CD4-positive, alpha-beta memory T cell (primary cell): ENCODE data around the gene UIMC1. TPM values are rescaled to one million over a fixed set of nuclear protein-coding genes. Genes with fewer than 3 reads are reported as not detected.

Experiments
- CTCF ChIA-PET: fragments of 350-600 bp; sonication (Branson Sonifier 250); formaldehyde crosslinking; loops from one replicate; lab custom pipeline; 2021; ENCODE audit warnings: inconsistent platforms; ENCODE audit not compliant: partially characterized antibody; lab: Charles Lee
- POLR2A ChIA-PET: fragments of 350-600 bp; sonication (Branson Sonifier 250); formaldehyde crosslinking; loops from one replicate; lab custom pipeline; 2021; ENCODE audit not compliant: partially characterized antibody; lab: Charles Lee
- DNase-seq, 5 donors: peaks; one replicate each; pipeline versions ENCODE4 v3.0.0 to v3.0.0-alpha.2; 2020 to 2022; ENCODE audit warnings: mixed read lengths in 1 of 5
- H3K27ac ChIP-seq: one replicate; pipeline ENCODE4 v1.7.0; 2013; ENCODE audit warnings: low read depth, low read length
- H3K27me3 ChIP-seq: 2 replicates; pipeline ENCODE4 v1.7.0; 2013; ENCODE audit warnings: mild to moderate bottlenecking, low read length, moderate library complexity; ENCODE audit not compliant: insufficient read depth
- H3K36me3 ChIP-seq: 2 replicates; pipeline ENCODE4 v1.7.0; 2013; ENCODE audit warnings: mild to moderate bottlenecking, low read length, moderate library complexity; ENCODE audit not compliant: insufficient read depth
- H3K4me1 ChIP-seq: 2 replicates; pipeline ENCODE4 v1.7.0; 2013; ENCODE audit warnings: mild to moderate bottlenecking, low read length, moderate library complexity; ENCODE audit not compliant: insufficient read depth
- H3K4me3 ChIP-seq, 2 donors: one replicate each; pipeline ENCODE4 v1.7.0; 2013; ENCODE audit warnings: low read length in 2 of 2, mild to moderate bottlenecking in 1 of 2
- H3K9me3 ChIP-seq, 2 donors: one replicate each; pipeline ENCODE4 v1.7.0; 2013; ENCODE audit warnings: low read length in 2 of 2, control low read depth in 1 of 2; ENCODE audit not compliant: control insufficient read depth in 1 of 2
- H3K27ac Mint-ChIP-seq, 7 donors: one replicate each; pipeline ENCODE4 v1.8.0; 2020 to 2021; ENCODE audit warnings: mixed read lengths in 7 of 7, mild to moderate bottlenecking in 6 of 7, inconsistent platforms in 3 of 7, moderate library complexity in 3 of 7
- H3K27me3 Mint-ChIP-seq, 2 donors: one replicate each; pipeline ENCODE4 v1.8.0; 2020 to 2021; ENCODE audit warnings: mixed read lengths in 2 of 2
- H3K36me3 Mint-ChIP-seq, 2 donors: one replicate each; pipeline ENCODE4 v1.8.0; 2020 to 2021; ENCODE audit warnings: mixed read lengths in 2 of 2, inconsistent platforms in 1 of 2, mild to moderate bottlenecking in 1 of 2
- H3K4me1 Mint-ChIP-seq, 4 donors: one replicate each; pipeline ENCODE4 v1.8.0; 2020 to 2021; ENCODE audit warnings: mixed read lengths in 4 of 4, mild to moderate bottlenecking in 1 of 4
- H3K4me3 Mint-ChIP-seq, 8 donors: one replicate each; pipeline ENCODE4 v1.8.0; 2020 to 2021; ENCODE audit warnings: mixed read lengths in 8 of 8, mild to moderate bottlenecking in 7 of 8, moderate library complexity in 6 of 8, inconsistent platforms in 3 of 8
- H3K9me3 Mint-ChIP-seq, 8 donors: one replicate each; pipeline ENCODE4 v1.8.0; 2020 to 2021; ENCODE audit warnings: mixed read lengths in 8 of 8, mild to moderate bottlenecking in 5 of 8, inconsistent platforms in 3 of 8, moderate library complexity in 1 of 8
- intact Hi-C: fragments of 100-400 bp; cut with micrococcal nuclease; formaldehyde crosslinking; loops from one replicate; pipeline ENCODE4 v1.15.1; 2023
- polyA plus RNA-seq, 2 donors: library from polyadenylated mRNA; unstranded; fragments of 300-500 nt; fragmentation: Illumina TruSeq; gene quantifications; one replicate each; pipeline ENCODE4 v1.2.3, GENCODE V29; 2021
- total RNA-seq, 2 experiments: library from RNA; stranded (reverse); gene quantifications; one replicate each; pipeline ENCODE4 v1.2.3, GENCODE V29; 2021

Gene UIMC1
- total and polyA plus RNA-seq, 4 experiments from 2014 or later: 16.7 to 61.7 (median 41.2) TPM

DNA sequence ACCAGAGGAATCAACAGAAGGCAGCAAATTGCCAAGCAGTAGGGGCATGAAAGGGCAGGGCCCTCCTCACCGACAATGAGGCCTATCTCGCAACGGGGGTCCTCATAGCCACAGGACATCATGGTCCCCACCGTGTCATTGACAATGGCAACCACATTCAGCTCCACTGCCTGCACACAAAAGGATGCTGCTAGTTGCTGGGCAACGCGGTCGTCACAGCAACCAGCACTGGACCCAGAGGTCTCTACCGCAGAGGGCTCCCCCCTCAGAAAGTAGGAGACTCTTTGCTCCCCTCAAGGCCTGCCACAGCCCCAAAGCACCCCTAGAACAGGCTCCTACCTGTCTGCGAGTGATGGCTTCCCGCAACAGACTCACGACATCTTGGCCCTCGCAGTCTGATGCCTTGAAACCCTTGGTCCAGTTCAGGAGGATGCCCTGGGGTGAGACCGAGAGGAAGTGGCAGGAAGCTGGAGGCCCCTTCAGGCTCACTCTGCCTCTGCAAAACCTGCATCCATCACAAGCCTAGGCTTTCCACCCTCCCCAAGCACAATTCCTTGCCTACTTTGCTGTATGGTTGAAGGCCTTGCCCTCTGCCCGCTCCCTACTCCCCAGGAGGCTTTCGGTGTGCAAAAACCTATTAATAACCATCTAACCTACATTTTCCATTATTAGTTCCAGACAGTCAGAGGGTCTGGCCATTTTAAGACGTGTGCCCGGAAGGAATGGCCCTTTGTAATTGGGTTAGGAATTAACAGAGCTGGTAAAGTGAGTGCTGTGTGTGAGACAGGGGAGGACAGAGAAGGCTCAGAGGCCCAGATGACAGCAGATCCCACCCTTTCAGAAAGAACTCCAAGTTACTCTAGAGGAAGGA is 122.6 kb downstream of the UIMC1 start:
- ChIA-PET CTCF (no interaction called here), POLR2A (no interaction called here)
- no peak for DNase-seq
- peaks cover 0 to 13% of the 10 kb centered on the region in 2 donors for H3K27me3 Mint-ChIP-seq
- intact Hi-C loops: no loop called here
- no peaks in the 10 kb centered on the region for H3K36me3 Mint-ChIP-seq
- peaks cover 0 to 5% (median 2%) of the 10 kb centered on the region in 4 donors for H3K4me1 Mint-ChIP-seq
- H3K9me3 Mint-ChIP-seq: no peaks in the 10 kb centered on the region
- no peak overlapping the region for H3K4me3 ChIP-seq
- no peaks in the 10 kb centered on the region for H3K4me1 ChIP-seq
- no peaks in the 10 kb centered on the region for H3K27me3 ChIP-seq
- H3K36me3 ChIP-seq: no peaks in the 10 kb centered on the region
- H3K4me3 Mint-ChIP-seq: no peak overlapping the region
- H3K9me3 ChIP-seq: no peaks in the 10 kb centered on the region
- H3K27ac Mint-ChIP-seq: no peak overlapping the region
- no peak overlapping the region for H3K27ac ChIP-seq

- no peaks in the 10 kb centered on the region for H3K9me3 ChIP-seq
- H3K4me3 ChIP-seq: no peak overlapping the region
- H3K27ac ChIP-seq: no peak overlapping the region
- peak overlapping the region in 1 of 8 donors; percentile 55 for H3K4me3 Mint-ChIP-seq
- H3K4me1 Mint-ChIP-seq: peaks cover 0 to 5% (median 2%) of the 10 kb centered on the region in 4 donors
- no peaks in the 10 kb centered on the region for H3K36me3 ChIP-seq
- CTCF ChIA-PET: no interaction called here
- H3K9me3 Mint-ChIP-seq: no peaks in the 10 kb centered on the region
- POLR2A ChIA-PET: no interaction called here
- DNase-seq: no peak
- no peaks in the 10 kb centered on the region for H3K27me3 ChIP-seq
- no peak overlapping the region for H3K27ac Mint-ChIP-seq
- peaks cover 0 to 16% of the 10 kb centered on the region in 2 donors for H3K27me3 Mint-ChIP-seq
- no peaks in the 10 kb centered on the region for H3K36me3 Mint-ChIP-seq
- no peaks in the 10 kb centered on the region for H3K4me1 ChIP-seq
- intact Hi-C loops: no loop called here
Measured at GRCh38 chr5:176882567-176882903, 124.0 kb downstream of the UIMC1 start.

GRCh38 chr5:176881816-176882566 is 124.6 kb downstream of the UIMC1 start:
- H3K9me3 Mint-ChIP-seq: no peaks in the 10 kb centered on the region
- no peaks in the 10 kb centered on the region for H3K4me1 ChIP-seq
- intact Hi-C loops: no loop called here
- H3K4me3 ChIP-seq: no peak overlapping the region
- no peaks in the 10 kb centered on the region for H3K36me3 ChIP-seq
- H3K27ac ChIP-seq: no peak overlapping the region
- peaks cover 2% of the 10 kb centered on the region for H3K27me3 ChIP-seq
- H3K9me3 ChIP-seq: no peaks in the 10 kb centered on the region
- peaks cover 0 to 16% of the 10 kb centered on the region in 2 donors for H3K27me3 Mint-ChIP-seq
- no peak for DNase-seq
- POLR2A ChIA-PET: no interaction called here
- peaks cover 0 to 5% (median 2%) of the 10 kb centered on the region in 4 donors for H3K4me1 Mint-ChIP-seq
- H3K27ac Mint-ChIP-seq: no peak overlapping the region
- CTCF ChIA-PET: no interaction called here
- H3K36me3 Mint-ChIP-seq: no peaks in the 10 kb centered on the region
- H3K4me3 Mint-ChIP-seq: peak overlapping the region in 1 of 8 donors; percentile 55

DNA sequence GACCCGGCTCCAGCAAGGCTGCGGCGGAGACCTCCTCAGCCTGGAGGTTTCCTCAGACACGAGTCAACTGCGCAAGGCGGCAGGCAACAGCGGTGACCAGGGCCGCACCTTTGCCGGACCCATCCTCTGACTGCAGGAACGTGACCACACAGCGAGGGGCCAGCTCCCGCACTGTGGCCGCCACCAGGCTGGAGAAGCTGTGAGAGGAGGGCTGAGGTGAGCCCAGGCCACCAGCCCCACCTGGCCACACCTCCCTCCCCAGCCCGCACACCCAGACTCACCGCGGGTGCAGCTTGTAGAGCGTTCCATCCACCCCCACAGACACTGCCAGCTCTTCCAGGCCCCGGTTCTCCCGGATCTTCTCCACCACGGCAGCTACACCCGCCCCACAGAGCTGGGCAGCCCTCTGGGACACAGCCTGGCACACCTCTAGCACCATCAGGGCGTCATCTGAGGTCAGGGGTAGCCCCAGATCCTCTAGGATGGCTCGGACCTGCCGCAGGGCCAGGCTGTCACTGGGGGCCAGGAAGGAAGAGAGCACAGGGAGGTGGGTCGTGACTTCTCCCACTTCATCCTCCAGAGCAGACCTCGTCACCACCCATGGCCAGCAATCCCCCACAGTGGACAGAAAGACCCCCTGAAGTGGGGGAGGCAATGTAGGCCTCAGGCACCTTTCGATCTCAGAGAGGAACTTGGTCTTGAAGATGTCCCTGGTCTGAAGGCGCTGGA is 125.4 kb downstream of the UIMC1 start:
- Histone ChIP-seq H3K36me3 (no peaks in the 10 kb centered on the region), H3K4me1 (no peaks in the 10 kb centered on the region), H3K4me3 (no peak overlapping the region), H3K27ac (no peak overlapping the region), H3K9me3 (no peaks in the 10 kb centered on the region), H3K27me3 (peaks cover 9% of the 10 kb centered on the region)
- no peak overlapping the region for H3K27ac Mint-ChIP-seq
- no peaks in the 10 kb centered on the region for H3K9me3 Mint-ChIP-seq
- H3K27me3 Mint-ChIP-seq: peaks cover 2 to 19% of the 10 kb centered on the region in 2 donors
- no peak overlapping the region for H3K4me3 Mint-ChIP-seq
- DNase-seq: no peak
- H3K4me1 Mint-ChIP-seq: peaks cover under 1 to 6% (median 3%) of the 10 kb centered on the region in 4 donors
- intact Hi-C loops: no loop called here
- ChIA-PET POLR2A (no interaction called here), CTCF (no interaction called here)
- H3K36me3 Mint-ChIP-seq: no peaks in the 10 kb centered on the region

DNA sequence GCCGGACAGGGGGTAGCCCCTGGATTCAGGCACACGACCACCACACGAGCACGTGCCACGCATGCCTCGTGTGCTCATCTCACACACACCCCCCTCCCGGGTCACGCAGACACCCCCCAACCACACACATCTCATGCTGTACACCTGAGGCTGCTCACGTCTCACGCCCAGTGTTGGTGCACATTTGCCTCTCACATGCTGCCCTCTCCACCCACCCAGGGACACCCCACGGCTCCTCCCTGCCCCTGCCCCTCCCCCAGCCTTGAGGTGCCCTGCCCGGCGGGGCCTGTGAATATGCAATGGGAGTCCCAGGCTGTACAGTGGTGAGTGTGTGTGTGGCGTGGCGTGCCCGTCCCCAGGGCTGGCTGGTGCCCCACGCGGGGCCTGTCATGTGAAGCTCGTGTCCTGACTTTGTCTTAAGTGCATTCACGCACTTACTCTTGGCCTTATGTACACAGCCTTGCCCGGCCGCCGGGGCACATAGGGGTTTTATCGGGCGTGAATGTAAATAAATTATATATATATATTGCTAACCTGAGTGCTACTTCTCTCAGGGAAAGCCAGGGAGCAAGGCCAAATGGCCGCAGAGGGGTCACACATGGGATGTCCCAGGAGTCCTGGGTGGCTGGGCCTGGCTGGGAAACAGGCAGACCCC is 126.1 kb downstream of the UIMC1 start:
- H3K27ac ChIP-seq: no peak overlapping the region
- CTCF ChIA-PET: no interaction called here
- no peaks in the 10 kb centered on the region for H3K36me3 Mint-ChIP-seq
- H3K4me1 ChIP-seq: peaks cover 4% of the 10 kb centered on the region
- peaks cover 0 to 2% (median 0%) of the 10 kb centered on the region in 8 donors for H3K9me3 Mint-ChIP-seq
- POLR2A ChIA-PET: no interaction called here
- H3K4me1 Mint-ChIP-seq: peaks cover 7 to 13% (median 7%) of the 10 kb centered on the region in 4 donors
- peaks cover 9% of the 10 kb centered on the region for H3K27me3 ChIP-seq
- H3K4me3 ChIP-seq: no peak overlapping the region
- DNase-seq: no peak
- H3K4me3 Mint-ChIP-seq: no peak overlapping the region
- H3K27ac Mint-ChIP-seq: no peak overlapping the region
- intact Hi-C loops: no loop called here
- H3K36me3 ChIP-seq: no peaks in the 10 kb centered on the region
- no peaks in the 10 kb centered on the region for H3K9me3 ChIP-seq
- H3K27me3 Mint-ChIP-seq: peaks cover 6 to 26% of the 10 kb centered on the region in 2 donors

- no peak overlapping the region for H3K4me3 Mint-ChIP-seq
- H3K27me3 ChIP-seq: peaks cover 9% of the 10 kb centered on the region
- H3K4me3 ChIP-seq: no peak overlapping the region
- H3K4me1 ChIP-seq: peaks cover 4% of the 10 kb centered on the region
- CTCF ChIA-PET: no interaction called here
- no peaks in the 10 kb centered on the region for H3K36me3 ChIP-seq
- DNase-seq: no peak
- peaks cover 13 to 28% of the 10 kb centered on the region in 2 donors for H3K27me3 Mint-ChIP-seq
- H3K27ac Mint-ChIP-seq: no peak overlapping the region
- POLR2A ChIA-PET: no interaction called here
- peaks cover 0 to 2% (median 0%) of the 10 kb centered on the region in 8 donors for H3K9me3 Mint-ChIP-seq
- H3K36me3 Mint-ChIP-seq: no peaks in the 10 kb centered on the region
- peaks cover 5 to 14% (median 9%) of the 10 kb centered on the region in 4 donors for H3K4me1 Mint-ChIP-seq
- no peaks in the 10 kb centered on the region for H3K9me3 ChIP-seq
- intact Hi-C loops: no loop called here
- H3K27ac ChIP-seq: no peak overlapping the region
Measured at GRCh38 chr5:176879663-176880361, 126.8 kb downstream of the UIMC1 start.
